Stimulated activated naive CD8-positive, alpha-beta T cell treated with anti-CD3 and anti-CD28 coated beads, Interleukin-15, Interleukin-2, amounts not matched to agents 100 ng/mL and 50 ng/mL, for 24 hours (primary cell): ENCODE measurements around the gene HFE.

Experiments
- H3K27ac Mint-ChIP-seq: one replicate; pipeline ENCODE4 v1.8.0; 2021; ENCODE audit warnings: mild to moderate bottlenecking, mixed read lengths
- H3K27me3 Mint-ChIP-seq: one replicate; pipeline ENCODE4 v1.8.0; 2021; ENCODE audit warnings: mixed read lengths
- H3K36me3 Mint-ChIP-seq: one replicate; pipeline ENCODE4 v1.8.0; 2021; ENCODE audit warnings: low read depth, mixed read lengths
- H3K4me1 Mint-ChIP-seq: one replicate; pipeline ENCODE4 v1.8.0; 2021; ENCODE audit warnings: low read depth, mixed read lengths
- H3K4me3 Mint-ChIP-seq: one replicate; pipeline ENCODE4 v1.8.0; 2021; ENCODE audit warnings: mild to moderate bottlenecking, mixed read lengths
- H3K9me3 Mint-ChIP-seq: one replicate; pipeline ENCODE4 v1.8.0; 2021; ENCODE audit warnings: mixed read lengths

HFE gene

GRCh38 chr6:26129656-26130055, 42.4 kb downstream of the HFE start:
- no peak overlapping the region for H3K27ac Mint-ChIP-seq
- H3K4me3 Mint-ChIP-seq = no peak overlapping the region
- no peaks in the 10 kb centered on the region for H3K9me3 Mint-ChIP-seq
- no peaks in the 10 kb centered on the region for H3K27me3 Mint-ChIP-seq
- H3K4me1 Mint-ChIP-seq = peaks cover 57% of the 10 kb centered on the region
- H3K36me3 Mint-ChIP-seq = peaks cover 28% of the 10 kb centered on the region

GRCh38 chr6:26130581-26131249, 43.5 kb downstream of the HFE start:
- Mint-ChIP-seq H3K4me3 (no peak overlapping the region), H3K27me3 (no peaks in the 10 kb centered on the region), H3K36me3 (peaks cover 21% of the 10 kb centered on the region), H3K9me3 (no peaks in the 10 kb centered on the region), H3K27ac (peak overlapping the region; percentile 26), H3K4me1 (peaks cover 60% of the 10 kb centered on the region)

GRCh38 chr6:26131618-26132017, 44.4 kb downstream of the HFE start:
- Mint-ChIP-seq H3K9me3 (no peaks in the 10 kb centered on the region), H3K27ac (no peak overlapping the region), H3K27me3 (no peaks in the 10 kb centered on the region), H3K36me3 (peaks cover 15% of the 10 kb centered on the region), H3K4me1 (peaks cover 58% of the 10 kb centered on the region), H3K4me3 (no peak overlapping the region)

DNA sequence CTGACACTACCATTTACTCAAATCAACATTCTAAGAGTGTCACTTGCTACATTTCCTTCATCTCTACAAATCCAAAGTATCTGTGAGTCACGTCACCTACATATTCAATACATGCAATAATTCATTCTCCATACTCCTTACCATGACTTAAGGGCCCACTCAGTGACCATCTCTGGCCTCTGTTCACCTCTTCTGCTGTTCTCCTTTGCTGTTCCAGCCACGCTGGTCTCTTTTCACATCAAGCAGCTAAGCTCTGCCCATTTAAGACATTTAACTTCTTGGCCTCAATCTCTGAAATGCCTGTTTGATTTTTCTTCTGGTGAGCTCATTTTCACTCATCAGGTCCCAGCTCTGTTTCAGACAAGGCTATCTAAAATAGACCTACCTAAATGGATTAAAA, 46.5 kb downstream of the HFE start:
- no peaks in the 10 kb centered on the region for H3K9me3 Mint-ChIP-seq
- peak overlapping the region; percentile 12 for H3K27ac Mint-ChIP-seq
- no peak overlapping the region for H3K4me3 Mint-ChIP-seq
- no peaks in the 10 kb centered on the region for H3K27me3 Mint-ChIP-seq
- peaks cover 37% of the 10 kb centered on the region for H3K4me1 Mint-ChIP-seq
- H3K36me3 Mint-ChIP-seq = peaks cover 14% of the 10 kb centered on the region

GRCh38 chr6:26136321-26136720, 49.1 kb downstream of the HFE start:
- Mint-ChIP-seq H3K36me3 (peaks cover 13% of the 10 kb centered on the region), H3K9me3 (no peaks in the 10 kb centered on the region), H3K27ac (no peak overlapping the region), H3K4me3 (no peak overlapping the region), H3K27me3 (no peaks in the 10 kb centered on the region), H3K4me1 (peaks cover 22% of the 10 kb centered on the region)

GRCh38 chr6:26140254-26140966, 53.2 kb downstream of the HFE start:
- Mint-ChIP-seq H3K27ac (no peak overlapping the region), H3K4me3 (no peak overlapping the region), H3K9me3 (no peaks in the 10 kb centered on the region), H3K27me3 (no peaks in the 10 kb centered on the region), H3K36me3 (peaks cover 9% of the 10 kb centered on the region), H3K4me1 (peaks cover 6% of the 10 kb centered on the region)

DNA sequence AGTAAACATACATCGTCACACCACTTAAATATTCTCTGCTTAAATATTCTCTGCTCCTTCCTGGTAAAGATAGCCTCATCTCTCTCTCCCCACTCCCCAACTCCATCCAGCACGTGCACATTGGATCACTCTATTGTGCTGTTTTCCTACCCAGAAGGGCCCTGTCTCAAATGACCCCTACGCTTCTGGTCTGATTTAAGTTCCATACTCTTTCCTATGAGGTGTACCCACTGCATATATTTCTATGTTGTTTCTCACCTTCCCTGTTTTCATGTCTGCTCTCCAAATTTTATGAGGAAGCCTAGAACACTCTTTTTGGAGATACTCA, 53.7 kb downstream of the HFE start:
- peaks cover 9% of the 10 kb centered on the region for H3K36me3 Mint-ChIP-seq
- H3K9me3 Mint-ChIP-seq = no peaks in the 10 kb centered on the region
- H3K27me3 Mint-ChIP-seq = no peaks in the 10 kb centered on the region
- no peak overlapping the region for H3K4me3 Mint-ChIP-seq
- no peak overlapping the region for H3K27ac Mint-ChIP-seq
- H3K4me1 Mint-ChIP-seq = peaks cover 2% of the 10 kb centered on the region

DNA sequence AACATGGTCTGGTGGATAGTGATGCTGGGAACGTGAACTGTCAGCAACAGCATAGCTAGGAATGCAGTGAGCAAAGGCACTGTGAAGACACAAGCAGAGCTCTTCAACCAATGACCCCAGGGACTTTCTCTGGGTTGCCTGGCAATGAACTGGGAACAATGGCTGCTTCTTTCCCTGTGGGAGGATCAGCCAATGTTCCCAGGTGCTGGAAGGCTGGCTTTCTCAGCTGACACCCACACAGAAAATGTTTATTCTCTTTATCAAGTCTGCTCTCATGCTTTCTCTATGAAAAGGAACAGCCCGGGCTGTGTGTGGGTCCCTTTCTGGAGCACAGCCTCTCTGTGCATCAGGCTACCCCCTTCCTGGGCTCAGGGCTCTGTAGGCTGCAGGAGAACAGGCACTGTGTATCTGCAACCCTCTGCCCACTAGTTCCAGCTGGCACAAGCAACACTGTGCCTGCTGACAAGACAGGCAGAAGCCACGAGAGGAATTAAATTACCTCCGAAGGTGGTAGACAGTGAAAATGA, 54.2 kb downstream of the HFE start:
- H3K4me3 Mint-ChIP-seq = no peak overlapping the region
- H3K36me3 Mint-ChIP-seq = peaks cover 9% of the 10 kb centered on the region
- no peak overlapping the region for H3K27ac Mint-ChIP-seq
- no peaks in the 10 kb centered on the region for H3K27me3 Mint-ChIP-seq
- H3K4me1 Mint-ChIP-seq = no peaks in the 10 kb centered on the region
- no peaks in the 10 kb centered on the region for H3K9me3 Mint-ChIP-seq

DNA sequence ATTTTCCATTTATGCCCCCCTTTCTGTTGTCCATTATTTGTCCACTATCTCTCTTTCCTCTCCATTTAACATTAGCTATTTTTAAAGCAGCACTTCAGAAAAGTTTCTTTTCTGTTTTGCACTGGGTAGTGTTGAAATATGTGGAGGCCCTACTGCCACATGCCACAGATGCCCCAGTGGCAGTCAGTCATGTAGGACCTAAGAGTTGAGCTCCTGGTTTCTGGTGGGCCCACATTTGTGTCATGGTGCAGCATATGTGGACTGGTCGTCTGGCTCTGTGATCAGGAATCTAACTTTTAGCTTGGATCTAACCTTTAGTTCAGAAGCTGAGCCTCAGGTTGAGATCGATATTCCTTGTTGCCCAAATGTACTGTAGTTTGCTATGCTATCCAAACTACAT, 54.8 kb downstream of the HFE start:
- Mint-ChIP-seq H3K27me3 (no peaks in the 10 kb centered on the region), H3K36me3 (peaks cover 9% of the 10 kb centered on the region), H3K4me1 (no peaks in the 10 kb centered on the region), H3K4me3 (no peak overlapping the region), H3K9me3 (no peaks in the 10 kb centered on the region), H3K27ac (peak overlapping the region; percentile 9)
